ENCODE measurements around the gene NDC80.
"Not testable (repeated sequence)": the region's sequence is repeated elsewhere in the genome, so short reads cannot be mapped to it uniquely, and the experiment has no call there.

GRCh38 chr18:2662288-2662687, 90.9 kb downstream of the NDC80 start:
- not testable (repeated sequence) for TF ChIP-seq CTCF (conservative IDR thresholded peaks at IDR 0.05); EZH2 (IDR thresholded peaks at IDR 0.05; ENCODE audit: low read depth)

All from PC-9 (cell line).